ENCODE measurements around the gene C2orf15. TPM values are rescaled to one million over a fixed set of nuclear protein-coding genes. Genes with fewer than 3 reads are reported as not detected.
"Not testable (repeated sequence)": the region's sequence is repeated elsewhere in the genome, so short reads cannot be mapped to it uniquely, and the experiment has no call there.

The C2orf15 gene, protein sequence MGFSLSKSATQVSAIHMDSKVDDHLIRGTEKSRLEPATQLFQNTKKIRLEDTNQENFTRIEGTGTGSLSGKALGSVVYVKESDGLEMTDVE
- 10 to 100 TPM in 3 of 4 donors, 1 to 10 TPM in 1; 9.9 to 13.9 (median 12.7) TPM for polyA plus RNA-seq (ENCODE audit: insufficient read length in 4 of 4)

DNA sequence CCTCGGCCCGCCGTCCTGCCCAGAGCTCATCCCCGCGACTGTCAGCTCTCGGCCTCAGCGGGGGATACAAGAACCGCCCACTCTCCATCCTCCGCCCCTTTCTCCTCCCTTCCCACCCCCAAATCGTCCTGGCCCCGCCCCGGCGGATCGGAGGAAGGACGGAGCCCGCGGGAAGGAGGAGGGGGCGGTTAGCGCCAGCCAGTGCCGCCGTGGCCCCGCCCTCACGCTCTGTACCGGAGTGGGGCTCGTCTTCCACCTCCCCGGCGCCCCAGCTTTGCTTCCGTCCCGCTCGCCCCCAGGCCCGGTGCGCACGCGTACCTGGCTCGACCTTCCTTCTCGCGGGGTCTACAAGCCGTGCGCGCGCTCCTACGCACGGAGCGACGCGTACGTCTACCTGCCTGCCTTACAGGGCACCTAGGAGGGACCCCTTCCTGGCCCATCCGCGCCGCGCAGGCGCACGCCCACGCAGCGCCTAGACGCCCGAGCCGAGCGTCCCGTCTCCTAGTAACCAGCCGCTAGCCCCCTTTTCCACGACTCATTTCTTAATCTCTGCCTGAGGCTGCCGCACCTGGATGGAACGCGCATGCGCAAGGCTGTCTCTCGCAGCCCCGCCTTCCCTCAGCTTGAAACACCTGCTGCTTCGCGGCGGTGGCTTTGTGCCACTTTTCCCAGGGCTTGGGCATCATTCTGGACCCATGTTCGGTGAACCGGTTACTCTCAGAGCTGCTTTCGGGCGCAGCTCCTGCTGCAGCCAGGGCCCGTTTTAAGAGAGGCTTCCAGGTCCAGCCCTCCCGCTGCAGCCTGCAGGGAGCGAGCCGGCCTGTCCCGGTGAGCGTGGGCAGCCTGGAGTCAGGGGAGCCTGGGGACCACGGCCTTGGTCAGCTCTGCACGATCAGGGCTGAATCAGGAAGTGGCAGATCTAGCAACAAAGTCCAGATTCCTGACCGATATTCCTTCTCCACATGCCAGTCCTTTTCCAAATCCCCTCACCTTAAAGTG, at the start of gene C2orf15:
Gene C2orf15, plus strand, starts transcription at position 598 of the 999 bp plus-strand sequence. CDS start 8,852 bp downstream, outside the sequence.
- peak; percentile 82 to 91 (median 88) for DNase-seq (ENCODE audit: low read depth in 4 of 4, low spot score in 3 of 4)

DNA sequence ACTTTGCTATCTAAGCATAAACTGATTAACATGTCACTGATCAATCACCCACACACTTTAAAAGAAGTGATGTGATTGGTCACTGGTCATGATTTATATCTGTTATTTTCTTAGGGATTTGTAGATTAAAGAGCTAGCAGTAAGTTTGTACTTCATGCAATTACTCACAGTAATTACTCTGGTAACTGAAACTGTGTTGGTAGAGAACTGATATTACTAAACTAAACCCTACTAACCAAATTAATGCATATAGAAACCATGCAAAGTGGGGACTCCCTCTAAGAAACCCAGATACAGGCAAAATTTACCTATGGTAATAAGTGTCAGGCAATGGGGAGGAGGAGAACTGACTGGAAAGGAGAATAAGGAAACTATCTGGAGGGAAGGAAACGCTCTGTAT, 44.8 kb upstream of the C2orf15 start:
- no peak for DNase-seq (ENCODE audit: low read depth in 4 of 4, low spot score in 3 of 4)

DNA sequence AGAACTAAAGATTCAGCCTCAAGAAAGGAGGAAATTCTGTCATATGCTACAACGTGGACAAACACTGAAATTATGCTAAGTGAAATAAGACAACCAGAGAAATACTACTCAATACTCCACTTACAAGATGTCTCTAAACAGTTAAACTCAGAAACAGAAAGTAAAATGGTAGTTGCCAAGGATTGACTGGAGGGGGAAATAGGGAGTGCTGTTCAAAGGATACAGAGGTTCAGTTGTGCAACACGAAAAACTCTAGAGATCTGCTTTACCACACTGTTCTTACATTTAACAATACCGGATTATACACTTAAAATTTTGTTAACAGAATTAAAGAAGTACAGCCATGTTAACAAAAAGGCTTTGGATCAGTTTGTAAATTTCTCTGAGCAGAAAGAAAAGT, 39.8 kb upstream of the C2orf15 start:
- no peak for DNase-seq (ENCODE audit: low read depth in 4 of 4, low spot score in 3 of 4)

DNA sequence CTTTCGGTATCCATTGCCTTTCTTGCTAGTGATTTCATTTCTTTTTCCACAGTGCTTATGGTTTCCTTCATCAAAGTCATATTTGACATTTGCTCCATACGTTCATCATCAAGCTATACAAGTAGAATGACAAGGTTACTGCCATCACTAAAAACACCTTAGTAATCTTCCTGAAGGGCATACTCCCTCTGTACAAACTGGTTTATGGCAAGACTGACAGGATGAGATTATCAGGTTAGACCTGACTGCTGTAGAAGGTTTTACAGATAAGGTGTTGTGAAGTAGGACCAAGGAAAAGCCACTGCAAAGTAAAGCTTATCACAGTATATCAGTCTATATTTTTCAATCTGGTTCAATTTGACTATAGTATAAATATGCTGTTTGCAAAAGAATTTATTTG, 37.5 kb upstream of the C2orf15 start:
- DNase-seq (ENCODE audit: low read depth in 4 of 4, low spot score in 3 of 4): no peak

DNA sequence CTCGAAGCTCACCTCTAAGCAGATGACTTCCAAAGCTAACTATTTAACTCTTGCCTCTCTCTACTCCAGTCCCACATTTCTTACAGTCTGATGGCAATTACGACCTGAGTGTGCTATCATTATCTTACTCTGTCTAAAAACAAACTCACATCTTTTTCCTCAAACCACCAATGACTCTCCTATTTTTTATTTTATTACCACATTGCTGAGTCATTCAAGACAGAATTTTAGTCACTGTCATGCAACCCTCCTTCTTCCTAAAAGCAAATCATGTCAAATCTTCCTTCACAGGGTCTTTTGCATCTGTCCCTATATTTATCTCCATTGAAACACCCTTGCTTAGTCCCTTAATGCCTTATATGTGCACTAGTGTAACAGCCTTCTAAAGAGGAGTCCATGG, 34.6 kb upstream of the C2orf15 start:
- DNase-seq (ENCODE audit: low read depth in 4 of 4, low spot score in 3 of 4): no peak

DNA sequence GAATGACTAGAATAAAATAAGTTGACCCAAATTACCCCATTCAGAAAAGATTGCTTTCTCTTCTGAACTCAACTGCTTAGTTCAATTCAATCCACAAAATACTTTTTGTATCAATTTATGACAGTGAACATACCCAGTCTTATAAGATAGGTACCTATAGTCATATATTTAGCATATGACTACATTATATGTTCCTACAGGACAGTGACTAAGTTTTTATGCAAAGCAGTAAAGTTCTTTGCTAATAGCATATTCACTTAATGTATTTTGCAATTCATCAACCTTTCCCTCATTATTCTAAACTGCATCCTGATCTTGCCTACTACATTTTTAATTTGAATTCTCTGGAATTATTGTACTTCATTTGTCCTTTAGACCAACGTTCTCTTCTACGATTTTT, 30.3 kb upstream of the C2orf15 start:
- no peak for DNase-seq (ENCODE audit: low read depth in 4 of 4, low spot score in 3 of 4)

DNA sequence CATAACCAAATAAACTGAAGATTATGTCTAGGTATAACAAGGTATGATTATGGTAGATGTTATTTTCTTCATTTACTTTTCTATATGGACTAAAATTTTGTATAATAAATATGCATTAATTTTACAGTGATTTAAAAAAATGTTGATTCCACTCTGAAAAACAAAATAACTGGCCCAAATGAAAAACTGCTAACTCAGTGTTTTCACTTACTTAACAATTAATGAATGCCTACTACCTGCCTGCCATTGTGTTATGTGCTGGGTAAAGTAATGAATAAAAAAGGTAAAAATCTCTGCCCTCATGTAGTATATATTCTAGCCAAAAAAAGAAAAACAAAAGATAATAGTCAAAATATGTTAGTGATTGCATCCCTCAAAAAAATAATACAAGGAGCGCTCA, 29.6 kb upstream of the C2orf15 start:
- DNase-seq (ENCODE audit: low read depth in 4 of 4, low spot score in 3 of 4): no peak

DNA sequence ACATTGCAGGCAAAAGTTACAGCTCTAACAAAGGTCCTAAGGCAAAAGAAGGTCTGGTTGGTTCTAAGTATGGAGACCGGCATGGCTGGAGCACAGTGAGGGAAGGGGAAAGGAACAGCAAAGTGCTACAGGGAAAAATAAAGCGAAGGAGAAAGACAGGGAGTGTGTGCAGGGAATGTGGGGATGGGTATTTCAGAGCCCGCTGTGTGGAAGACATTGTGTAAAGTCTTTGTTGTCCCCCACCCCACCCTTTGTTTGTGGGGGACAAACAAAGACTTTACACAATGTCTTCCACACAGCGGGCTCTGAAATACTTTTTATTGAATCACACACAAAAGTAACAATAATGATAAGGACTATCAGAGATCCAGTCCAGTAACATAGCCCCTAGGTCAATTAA, 28.9 kb upstream of the C2orf15 start:
- DNase-seq (ENCODE audit: low read depth in 4 of 4, low spot score in 3 of 4): no peak

DNA sequence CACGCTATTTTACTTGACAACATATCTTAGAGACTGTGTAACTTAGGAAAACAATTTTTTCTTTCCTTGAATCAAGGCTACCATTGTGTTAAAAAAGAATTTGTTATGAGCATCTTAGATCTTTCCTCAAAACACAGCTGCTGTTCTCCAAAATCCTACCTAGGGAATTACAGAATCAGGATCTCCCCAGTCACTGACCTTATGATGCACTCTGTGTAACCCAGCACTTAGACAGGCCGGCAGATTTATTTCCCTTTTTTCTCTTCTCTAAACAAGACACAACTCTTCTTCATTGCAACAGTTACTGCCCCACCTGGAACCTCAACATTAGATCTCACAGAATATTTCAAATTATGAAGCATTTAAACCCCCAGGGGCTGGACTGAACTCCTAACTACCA, 13.5 kb upstream of the C2orf15 start:
- DNase-seq (ENCODE audit: low read depth in 4 of 4, low spot score in 3 of 4): no peak

DNA sequence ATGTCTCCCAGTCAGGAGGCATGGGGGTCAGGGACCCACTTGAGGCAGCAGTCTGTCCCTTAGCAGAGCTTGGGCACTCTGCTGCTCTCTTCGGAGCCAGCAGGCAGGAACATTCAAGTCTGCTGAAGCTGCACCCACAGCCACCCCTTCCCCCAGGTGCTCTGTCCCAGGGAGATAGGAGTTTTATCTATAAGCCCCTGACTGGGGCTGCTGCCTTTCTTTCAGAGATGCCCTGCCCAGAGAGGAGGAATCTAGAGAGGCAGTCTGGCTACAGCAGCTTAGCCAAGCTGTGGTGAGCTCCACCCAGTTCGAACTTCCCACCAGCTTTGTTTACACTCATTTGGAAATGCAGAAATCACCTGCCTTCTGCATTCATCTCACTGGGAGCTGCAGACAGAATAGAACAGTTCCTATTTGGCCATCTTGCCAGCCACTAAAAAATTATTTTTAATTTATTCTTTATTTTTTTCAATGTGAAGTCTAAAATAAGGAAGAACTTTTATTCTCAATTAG, 6.4 kb upstream of the C2orf15 start:
- DNase-seq (ENCODE audit: low read depth in 4 of 4, low spot score in 3 of 4): not testable (repeated sequence)

DNA sequence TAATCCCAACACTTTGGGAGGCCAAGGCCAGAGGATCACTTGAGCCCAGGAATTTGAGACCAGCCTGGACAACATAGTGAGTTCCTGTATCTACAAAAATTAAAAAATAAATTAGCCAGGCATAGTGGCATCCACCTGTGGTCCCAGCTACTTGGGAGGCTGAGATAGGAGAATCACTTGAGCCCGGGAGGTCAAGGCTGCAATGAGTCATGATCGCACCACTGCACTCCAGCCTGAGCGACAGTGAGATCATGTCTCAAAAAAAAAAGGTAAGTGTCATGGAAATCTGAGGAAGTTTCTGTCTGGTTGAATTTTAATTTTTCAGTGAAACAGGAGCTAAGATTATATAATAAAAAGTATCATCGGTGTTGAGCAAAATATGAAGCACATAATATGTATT, 2.5 kb upstream of the C2orf15 start:
- DNase-seq (ENCODE audit: low read depth in 4 of 4, low spot score in 3 of 4): no peak

DNA sequence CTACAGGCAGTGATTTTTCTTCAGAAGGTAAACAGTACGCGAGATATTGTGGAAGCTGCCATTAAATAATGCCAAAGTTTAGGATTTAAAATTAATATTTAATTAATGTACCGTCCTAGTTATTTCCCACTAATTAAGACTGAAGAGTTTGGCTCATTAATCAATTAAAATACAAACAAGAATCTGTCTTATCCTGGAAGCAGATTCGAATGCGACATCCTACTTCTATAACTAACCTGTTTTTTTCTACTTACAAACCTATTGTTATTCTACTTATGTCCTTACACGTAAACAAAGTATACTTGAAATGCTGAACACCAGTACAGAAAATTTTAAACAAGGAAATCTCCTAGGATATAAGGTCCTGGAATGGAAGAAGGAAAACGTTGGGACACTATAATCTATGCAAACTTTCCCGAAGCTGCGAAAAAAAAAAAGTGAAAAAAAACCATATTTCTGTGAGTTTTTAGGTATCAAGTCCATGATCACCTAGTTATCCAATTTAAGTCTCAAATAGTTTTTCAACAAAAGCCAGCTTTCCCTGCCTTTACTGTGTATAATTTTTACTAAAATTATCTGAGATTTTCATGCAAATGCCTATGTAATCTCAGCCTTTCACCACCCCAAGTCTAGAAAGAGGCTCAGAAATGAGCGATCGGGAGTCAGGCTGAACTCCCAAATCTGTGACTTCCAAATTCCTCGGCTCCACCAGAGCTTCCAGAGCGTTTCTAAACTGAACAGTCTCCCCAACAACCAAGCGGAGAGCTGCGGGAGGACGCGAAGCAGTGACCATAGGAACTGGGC, 1.2 kb upstream of the C2orf15 start:
- DNase-seq (ENCODE audit: low read depth in 4 of 4, low spot score in 3 of 4): no peak

DNA sequence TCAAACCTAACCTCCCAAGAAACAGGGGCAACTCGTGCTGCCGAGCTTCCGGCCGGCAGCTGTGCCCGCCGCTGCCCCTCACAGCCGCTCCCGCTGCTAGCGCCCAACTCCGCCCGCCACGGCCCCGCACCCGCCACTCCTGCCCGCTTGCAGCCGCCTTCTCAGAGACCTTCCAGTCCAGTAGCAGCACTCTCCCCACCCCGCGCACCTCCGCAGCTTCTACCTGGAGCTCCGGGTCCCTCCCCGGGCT, 722 bp upstream of the C2orf15 start:
- no peak for DNase-seq (ENCODE audit: low read depth in 4 of 4, low spot score in 3 of 4)

DNA sequence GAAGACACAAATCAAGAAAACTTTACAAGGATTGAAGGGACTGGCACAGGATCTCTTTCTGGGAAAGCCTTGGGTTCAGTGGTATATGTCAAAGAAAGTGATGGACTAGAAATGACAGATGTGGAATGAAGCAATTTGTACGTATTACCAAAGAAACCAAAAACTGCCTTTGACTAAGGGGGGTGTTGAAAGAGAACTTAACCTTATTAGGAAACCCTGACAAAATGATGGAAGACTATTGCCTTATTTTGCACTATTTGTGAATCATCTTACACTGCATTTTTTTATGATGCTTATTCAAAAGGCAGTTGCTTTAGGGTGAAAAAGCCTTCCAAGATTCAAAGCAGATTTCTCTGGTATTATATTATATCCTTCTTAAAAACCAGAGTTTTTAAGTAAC, 9.2 kb downstream of the C2orf15 start:
- DNase-seq (ENCODE audit: low read depth in 4 of 4, low spot score in 3 of 4): no peak

DNA sequence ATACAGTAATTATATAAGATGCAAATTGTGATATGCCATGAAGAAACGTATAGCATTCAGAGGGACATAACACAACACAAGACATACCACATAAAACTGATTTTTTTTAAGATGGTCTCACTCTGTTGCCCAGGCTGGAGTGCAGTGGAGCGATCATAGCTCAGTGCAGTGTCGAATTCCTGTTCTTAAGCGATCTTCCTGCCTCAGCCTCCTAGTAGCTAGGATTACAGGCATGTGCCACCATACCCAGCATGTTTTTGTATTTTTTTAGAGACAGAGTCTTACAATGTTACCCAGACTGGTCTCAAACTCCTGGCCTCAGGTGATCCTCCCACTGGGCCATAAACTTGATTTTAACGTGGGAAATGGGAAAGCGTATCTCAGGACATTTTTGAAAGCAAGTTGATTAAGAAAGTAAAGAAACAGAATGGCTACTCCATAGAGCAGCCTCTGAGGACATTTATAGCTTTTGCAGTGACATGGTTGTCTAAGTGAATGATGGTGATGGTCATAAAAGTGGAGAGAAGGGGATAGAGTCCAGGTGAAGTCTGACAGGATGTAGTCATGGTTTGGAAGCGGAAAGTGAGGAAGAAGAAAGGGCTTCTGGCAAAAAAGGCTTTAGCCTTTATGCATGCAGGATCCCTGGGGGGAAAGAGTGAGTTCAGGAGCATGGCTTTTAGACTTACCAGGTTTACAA, 10.8 kb downstream of the C2orf15 start:
- DNase-seq (ENCODE audit: low read depth in 4 of 4, low spot score in 3 of 4): no peak

DNA sequence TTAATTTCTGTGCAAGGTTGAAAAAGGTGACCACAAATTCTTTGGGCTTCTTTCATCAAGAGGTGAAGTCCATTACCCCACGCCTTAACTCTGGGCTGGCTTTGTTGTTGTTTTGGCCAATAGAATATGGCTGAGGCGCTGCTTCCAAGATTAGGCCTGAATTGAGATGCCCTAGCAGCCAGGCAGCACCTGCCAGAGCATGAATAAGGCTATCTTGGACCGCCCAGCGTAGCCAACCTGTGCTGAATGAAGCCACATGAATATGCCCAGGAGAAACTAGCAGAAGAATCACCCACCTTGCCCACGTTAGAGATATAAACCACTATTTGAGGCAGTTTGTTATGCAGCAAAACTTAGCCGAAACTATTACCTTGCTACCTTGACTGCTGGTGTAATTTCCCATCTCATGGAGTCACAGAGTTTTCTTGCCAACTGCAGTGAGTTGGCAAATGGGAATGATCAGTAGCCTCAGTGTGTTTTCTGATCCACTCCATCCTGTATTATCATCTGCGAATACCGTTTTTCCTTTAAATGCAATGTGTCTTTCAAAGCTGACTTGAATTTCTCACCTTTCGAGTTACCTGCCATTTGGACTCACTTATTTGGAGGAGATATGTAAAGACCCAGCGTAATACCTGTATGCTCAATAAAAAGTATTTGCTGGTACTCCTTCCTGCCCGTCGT, 12.6 kb downstream of the C2orf15 start:
- no peak for DNase-seq (ENCODE audit: low read depth in 4 of 4, low spot score in 3 of 4)

DNA sequence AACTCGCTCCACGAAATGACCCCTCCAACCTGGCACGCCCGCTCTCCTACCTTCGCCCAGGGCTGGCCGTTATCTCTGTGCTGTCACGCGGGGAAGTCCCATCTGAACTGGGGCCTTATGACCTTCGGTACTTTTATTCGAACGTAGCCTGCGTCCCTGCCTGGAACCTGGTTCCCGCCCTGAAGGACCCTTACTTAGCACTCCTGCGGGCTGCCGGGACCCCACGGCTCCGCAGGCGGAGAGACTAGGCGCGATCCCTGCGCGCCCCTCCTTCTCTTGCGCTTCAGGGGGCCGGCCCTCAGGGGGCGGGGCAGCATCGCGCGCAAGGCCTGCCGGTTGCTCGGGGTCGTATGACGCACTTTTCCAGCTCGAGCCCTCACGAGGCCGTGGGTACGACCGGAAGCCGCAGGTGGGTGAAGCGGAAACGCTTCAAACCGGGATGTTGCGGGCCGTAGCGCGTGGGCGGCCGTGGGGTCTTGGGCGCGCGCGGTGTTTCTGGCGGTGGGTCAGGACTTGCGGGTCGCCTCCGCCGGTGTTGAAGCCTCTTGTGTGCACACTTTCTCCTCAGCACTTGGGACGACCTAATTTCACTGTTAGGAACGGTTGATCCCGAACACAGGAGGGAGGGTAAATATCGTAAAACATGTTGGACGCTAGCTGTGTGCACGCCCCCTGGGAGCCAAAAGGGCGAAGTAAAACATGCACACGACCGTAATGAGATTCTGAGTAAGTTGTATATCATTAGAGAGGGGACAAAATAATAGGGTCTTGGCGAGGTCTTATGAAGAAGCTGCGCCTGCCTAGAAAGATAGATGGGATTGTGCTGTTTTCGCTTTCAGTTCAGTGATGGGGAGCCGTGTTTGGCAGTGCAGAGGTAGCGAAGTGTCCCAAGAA, 13.4 kb downstream of the C2orf15 start, which contains the start of the genes LIPT1 and TSGA10:
Gene LIPT1, plus strand, starts transcription at position 325 of the 894 bp plus-strand sequence. CDS start 6,991 bp downstream, outside the sequence.
Gene TSGA10, minus strand, starts transcription at position 300 of the 894 bp plus-strand sequence. CDS start 45,503 bp downstream, outside the sequence.
- DNase-seq (ENCODE audit: low read depth in 4 of 4, low spot score in 3 of 4): peak; percentile 84 to 87 (median 84)

DNA sequence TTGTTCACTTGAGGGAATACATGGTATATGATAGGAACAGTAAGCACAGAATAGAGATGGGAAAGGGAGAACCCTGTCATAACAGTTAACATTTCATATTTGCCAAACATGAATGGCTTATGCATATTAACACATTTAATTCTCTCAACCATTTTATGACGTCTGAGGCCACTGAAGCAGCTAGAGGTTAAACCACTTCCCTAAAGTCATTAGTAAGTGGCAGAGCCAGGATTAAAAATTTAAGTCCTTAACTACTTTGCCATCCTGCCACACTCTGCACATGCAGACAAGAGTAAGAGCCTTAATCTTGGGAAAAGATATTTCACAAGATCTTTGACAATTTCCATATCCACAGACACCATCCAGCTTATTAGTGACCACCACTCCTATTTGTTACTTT, 15.4 kb downstream of the C2orf15 start:
- no peak for DNase-seq (ENCODE audit: low read depth in 4 of 4, low spot score in 3 of 4)

DNA sequence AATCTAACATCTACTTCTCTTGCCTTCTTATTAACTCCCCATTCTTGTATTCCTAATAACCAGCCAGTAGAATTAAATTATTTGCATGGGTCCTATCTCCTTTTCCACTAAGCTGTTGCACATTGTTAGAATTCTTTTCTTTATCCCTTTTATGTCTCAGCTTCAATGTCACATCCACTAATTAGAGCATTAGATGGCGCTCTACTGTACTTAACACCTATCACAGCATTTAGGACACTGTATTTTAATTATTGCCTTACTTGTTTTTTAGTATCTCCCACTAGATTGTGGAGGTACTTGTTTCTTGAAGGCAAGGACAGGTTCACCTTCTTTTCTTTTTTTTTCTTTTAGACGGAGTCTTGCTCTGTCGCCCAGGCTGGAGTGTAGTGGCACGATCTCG, 17.1 kb downstream of the C2orf15 start:
- DNase-seq (ENCODE audit: low read depth in 4 of 4, low spot score in 3 of 4): no peak

Measured in right renal pelvis (tissue), 4 donors.